ENCODE data around the gene PRKCZ.
"Not testable (repeated sequence)": the region's sequence is repeated elsewhere in the genome, so short reads cannot be mapped to it uniquely, and the experiment has no call there.

PRKCZ gene

DNA sequence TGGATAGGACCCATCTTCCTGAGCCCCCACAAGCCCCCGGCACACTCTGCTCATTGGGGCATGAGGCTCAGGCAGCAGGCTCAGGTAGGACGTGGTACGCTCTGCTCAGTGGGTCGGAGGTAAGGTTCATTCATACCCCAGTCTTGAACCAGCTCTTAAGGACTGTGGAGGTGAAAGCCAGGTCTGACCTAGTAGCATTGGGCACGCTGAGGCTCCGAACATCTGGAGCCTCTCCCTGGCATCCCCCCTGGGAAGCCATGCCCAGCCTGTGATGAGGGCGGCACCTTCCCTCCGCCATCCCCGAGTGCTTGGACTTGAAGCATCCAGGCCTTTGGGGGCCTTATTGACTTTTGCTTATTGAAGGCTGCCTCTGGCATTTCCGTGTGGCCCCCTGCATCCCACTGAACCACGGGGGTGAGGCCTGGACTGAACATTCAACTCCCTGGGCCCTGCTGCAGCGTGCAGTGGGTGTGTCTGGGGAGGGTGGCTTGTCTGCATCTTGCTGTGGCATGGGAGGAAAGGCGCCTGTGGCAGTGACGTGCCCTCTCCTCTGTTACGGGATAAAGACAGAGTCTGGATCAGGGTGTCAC, 94.4 kb downstream of the PRKCZ start:
- H3K27me3 Mint-ChIP-seq: no peaks in the 10 kb centered on the region
- no peak overlapping the region for H3K27ac Mint-ChIP-seq
- H3K4me1 Mint-ChIP-seq: peaks cover 43% of the 10 kb centered on the region

DNA sequence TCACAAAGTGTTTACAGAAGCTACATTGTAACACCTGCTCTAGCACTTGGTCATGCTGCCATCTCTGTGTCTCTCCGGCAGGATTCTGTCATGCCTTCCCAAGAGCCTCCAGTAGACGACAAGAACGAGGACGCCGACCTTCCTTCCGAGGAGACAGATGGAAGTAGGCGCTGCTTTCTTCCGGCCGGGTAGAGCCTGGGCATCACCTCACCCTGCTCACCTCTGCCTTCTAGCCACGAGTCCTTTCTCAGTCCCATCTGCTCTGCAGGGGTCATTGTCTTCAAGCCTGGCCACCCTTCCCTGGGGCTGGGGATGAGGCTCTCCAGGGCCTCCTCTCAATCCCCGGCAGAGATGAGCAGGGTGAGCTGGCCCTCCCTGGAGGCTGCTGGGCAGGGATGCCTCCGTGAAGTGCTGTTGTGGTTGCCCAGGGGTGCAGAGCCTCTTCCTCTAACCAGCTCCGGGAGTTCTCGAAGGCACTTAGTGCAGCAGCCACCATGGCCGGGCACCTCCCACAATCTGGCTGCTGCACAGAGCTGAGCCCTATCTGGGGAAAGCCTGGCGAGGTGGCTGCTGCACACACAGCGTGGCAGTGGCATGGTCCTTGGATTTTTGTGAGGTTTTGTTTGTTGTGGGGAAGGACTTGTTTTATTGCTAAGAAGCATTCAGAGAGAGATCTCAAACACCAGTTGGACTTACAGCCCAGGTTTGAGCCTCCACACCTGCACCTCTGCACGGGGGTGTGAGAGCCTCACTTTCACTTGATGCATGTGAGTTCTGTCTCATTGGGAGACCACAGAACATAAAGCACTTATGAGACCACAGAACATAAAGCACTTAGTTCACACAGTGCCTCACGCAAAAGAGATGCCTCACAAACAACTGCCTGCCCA, 96.0 kb downstream of the PRKCZ start:
- peak; percentile 61 for ATAC-seq
- H3K4me1 Mint-ChIP-seq: peaks cover 36% of the 10 kb centered on the region
- no peak overlapping the region for H3K27ac Mint-ChIP-seq
- H3K9me3 Mint-ChIP-seq: no peaks in the 10 kb centered on the region
- DNase-seq: peak in 1 of 2 donors; percentile 31
- H3K27me3 Mint-ChIP-seq: no peaks in the 10 kb centered on the region
- H3K4me3 Mint-ChIP-seq: no peak overlapping the region

More for the DNA sequence above, 94.4 kb downstream of the PRKCZ start:
- no peaks in the 10 kb centered on the region for H3K9me3 Mint-ChIP-seq
- ATAC-seq (no peak), DNase-seq (no peak)
- H3K4me3 Mint-ChIP-seq: no peak overlapping the region

DNA sequence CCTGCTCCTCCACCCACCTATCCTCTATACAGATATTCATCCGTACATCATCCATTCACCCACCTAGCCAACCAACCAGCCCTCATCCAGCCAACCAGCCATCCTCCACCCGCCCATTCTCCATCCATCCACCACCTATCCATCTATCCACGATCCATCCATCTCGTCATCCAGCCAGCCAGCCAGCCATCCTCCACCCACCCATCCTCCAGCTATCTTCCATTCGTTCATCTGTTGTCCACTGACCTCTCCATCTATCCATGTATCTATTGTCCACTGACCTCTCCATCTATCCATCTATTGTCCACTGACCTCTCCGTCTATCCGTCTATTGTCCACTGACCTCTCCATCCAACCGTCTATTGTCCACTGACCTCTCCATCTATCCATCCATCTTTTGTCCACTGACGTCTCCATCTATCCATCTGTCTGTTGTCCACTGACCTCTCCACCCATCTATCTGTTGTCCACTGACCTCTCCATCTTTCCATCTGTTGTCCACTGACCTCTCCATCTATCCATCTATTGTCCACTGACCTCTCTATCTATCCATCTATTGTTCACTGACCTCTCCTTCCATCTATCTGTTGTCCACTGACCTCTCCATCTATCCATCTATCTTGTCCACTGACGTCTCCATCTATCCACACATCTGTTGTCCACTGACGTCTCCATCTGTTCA, 96.8 kb downstream of the PRKCZ start:
- H3K4me3 Mint-ChIP-seq: no peak overlapping the region
- no peaks in the 10 kb centered on the region for H3K27me3 Mint-ChIP-seq
- H3K9me3 Mint-ChIP-seq: no peaks in the 10 kb centered on the region
- DNase-seq (no peak), ATAC-seq (no peak)
- no peak overlapping the region for H3K27ac Mint-ChIP-seq
- peaks cover 37% of the 10 kb centered on the region for H3K4me1 Mint-ChIP-seq

DNA sequence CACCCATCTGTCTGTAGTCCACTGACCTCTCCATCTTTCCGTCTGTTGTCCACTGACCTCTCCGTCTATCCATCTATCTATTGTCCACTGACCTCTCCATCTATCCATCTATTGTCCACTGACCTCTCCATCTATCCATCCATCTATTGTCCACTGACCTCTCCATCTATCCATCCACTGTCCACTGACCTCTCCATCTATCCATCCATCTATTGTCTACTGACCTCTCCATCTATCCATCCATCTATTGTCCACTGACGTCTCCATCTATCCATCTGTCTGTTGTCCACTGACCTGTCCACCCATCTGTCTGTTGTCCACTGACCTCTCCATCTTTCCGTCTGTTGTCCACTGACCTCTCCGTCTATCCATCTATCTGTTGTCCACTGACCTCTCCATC, 97.7 kb downstream of the PRKCZ start:
- H3K4me1 Mint-ChIP-seq: peaks cover 36% of the 10 kb centered on the region
- not testable (repeated sequence) for ATAC-seq, H3K27me3 Mint-ChIP-seq, H3K9me3 Mint-ChIP-seq, H3K27ac Mint-ChIP-seq, H3K4me3 Mint-ChIP-seq, DNase-seq

DNA sequence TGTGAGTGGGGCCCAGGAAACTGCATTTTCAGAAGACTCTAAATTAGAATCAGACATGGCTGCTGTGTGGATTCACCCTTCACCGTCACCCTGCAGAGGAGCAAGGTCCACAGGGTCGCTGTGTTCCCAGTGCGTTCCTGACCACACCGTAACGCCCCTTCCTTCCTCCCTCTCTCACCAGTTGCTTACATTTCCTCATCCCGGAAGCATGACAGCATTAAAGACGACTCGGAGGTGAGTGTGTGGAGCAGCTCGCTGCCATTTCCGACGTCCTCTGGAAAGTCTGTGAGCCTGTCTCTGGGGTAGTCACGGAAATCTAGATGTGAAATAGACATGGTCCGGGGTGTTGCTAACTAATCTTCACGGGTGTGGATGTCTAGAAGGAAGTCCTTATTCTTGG, 98.5 kb downstream of the PRKCZ start:
- Mint-ChIP-seq H3K4me3 (no peak overlapping the region), H3K9me3 (no peaks in the 10 kb centered on the region), H3K27me3 (no peaks in the 10 kb centered on the region), H3K4me1 (peaks cover 39% of the 10 kb centered on the region), H3K27ac (no peak overlapping the region)
- peak; percentile 82 for ATAC-seq
- DNase-seq: peak; percentile 34 to 61

DNA sequence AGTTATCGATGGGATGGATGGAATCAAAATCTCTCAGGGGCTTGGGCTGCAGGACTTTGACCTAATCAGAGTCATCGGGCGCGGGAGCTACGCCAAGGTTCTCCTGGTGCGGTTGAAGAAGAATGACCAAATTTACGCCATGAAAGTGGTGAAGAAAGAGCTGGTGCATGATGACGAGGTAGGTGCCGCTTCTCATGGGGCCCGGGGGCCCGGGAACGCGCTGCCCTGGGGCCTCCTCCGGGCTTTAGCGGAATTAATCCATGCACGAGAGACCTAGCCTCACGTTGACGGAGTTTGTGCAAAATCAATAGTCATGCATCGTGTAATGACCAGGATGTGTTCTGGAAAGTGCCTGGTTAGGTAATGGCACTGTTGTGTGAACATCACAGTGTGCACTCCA, 100.6 kb downstream of the PRKCZ start:
- peak overlapping the region in 1 of 2 donors; percentile 1 for H3K4me3 Mint-ChIP-seq
- H3K27ac Mint-ChIP-seq: no peak overlapping the region
- peaks cover 32% of the 10 kb centered on the region for H3K4me1 Mint-ChIP-seq
- no peaks in the 10 kb centered on the region for H3K27me3 Mint-ChIP-seq
- H3K9me3 Mint-ChIP-seq: peaks cover 8 to 11% of the 10 kb centered on the region in 2 donors
- no peak for DNase-seq
- ATAC-seq: no peak

DNA sequence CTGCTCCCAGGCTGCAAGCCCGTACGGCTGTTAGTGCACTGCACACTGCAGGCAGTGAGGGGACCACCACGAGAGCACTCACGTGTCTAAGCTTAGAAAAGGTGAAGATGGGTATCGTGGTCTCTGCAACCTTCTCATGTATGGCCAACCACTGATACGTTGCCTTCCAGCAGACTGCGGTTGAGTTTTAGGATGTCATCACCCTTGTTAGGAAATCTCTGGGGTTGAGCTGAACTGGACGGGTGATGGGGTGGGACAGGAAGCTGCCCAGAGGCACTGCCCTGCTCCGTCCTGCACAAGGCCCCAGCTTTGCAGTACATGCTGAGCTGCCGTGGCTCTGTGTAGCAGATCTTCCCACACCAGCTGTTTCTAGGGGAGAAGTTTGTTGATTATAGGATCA, 101.0 kb downstream of the PRKCZ start:
- no peak for DNase-seq
- H3K27me3 Mint-ChIP-seq: no peaks in the 10 kb centered on the region
- H3K4me1 Mint-ChIP-seq: peaks cover 32% of the 10 kb centered on the region
- H3K4me3 Mint-ChIP-seq: no peak overlapping the region
- H3K9me3 Mint-ChIP-seq: peaks cover 8 to 11% of the 10 kb centered on the region in 2 donors
- H3K27ac Mint-ChIP-seq: no peak overlapping the region
- ATAC-seq: no peak

DNA sequence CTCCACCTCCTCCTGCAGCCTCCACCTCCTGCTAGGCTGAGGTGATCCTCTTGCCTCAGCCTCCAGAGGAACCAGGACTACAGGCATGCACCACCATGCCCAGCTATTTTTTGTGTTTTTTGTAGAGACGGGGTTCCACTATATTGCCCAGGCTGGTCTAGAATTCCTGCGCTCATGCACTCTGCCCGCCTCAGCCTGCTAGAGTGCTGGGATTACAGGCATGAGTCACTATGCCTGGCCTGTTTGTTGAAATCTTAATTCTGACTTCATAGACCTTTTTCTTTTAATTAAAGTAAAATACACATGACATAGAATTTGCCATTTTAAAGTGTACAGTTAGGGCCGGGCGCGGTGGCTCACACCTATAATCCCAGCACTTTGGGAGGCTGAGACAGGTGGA, 101.7 kb downstream of the PRKCZ start:
- Mint-ChIP-seq H3K9me3 (peaks cover 8 to 11% of the 10 kb centered on the region in 2 donors), H3K27me3 (no peaks in the 10 kb centered on the region), H3K27ac (no peak overlapping the region), H3K4me1 (peaks cover 32% of the 10 kb centered on the region), H3K4me3 (no peak overlapping the region)
- no peak for DNase-seq
- ATAC-seq: no peak

DNA sequence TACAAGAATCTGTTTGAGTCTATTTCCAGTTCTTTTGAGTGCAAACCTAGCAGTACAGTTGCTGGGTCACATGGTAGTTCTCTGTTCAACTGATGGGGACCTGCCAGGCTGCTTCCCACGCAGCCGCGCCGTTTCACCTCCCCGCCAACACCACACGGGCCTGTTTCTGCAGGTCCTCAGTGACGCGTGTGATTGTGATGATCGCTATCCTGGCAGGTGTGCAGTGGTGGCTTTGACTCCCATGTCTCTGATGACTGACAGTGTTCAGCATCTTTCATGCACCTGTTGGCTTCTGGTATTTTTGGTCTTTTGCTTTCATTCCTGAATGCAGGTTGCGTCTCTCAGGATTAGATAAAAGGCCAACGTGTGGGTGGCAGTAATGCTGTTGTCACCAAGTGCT, 102.7 kb downstream of the PRKCZ start:
- ATAC-seq: peak; percentile 56
- H3K27ac Mint-ChIP-seq: peak overlapping the region in 1 of 2 donors; percentile 87

DNA sequence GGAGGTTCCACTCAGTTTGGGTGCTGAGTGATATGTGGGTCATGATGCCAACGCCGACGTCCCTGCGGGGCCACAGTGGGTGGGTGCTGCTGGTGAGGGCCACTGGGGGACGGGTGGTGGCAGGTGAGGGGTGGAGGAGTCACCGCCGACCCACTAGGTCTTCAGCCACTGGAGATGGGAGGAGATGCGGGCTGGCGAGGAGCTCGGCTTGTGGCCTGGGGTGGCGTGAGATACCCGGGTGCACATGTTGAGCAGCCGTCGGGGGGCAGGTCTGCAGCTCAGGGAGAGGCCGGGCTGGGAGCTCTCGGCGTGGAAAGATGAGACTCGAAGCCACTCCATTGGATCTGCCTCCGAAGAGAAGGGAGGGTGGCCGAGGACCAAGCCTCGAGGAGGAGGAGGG, 103.8 kb downstream of the PRKCZ start:
- DNase-seq (no peak), ATAC-seq (no peak)
- peaks cover 8 to 11% of the 10 kb centered on the region in 2 donors for H3K9me3 Mint-ChIP-seq
- no peak overlapping the region for H3K27ac Mint-ChIP-seq
- no peaks in the 10 kb centered on the region for H3K27me3 Mint-ChIP-seq
- no peak overlapping the region for H3K4me3 Mint-ChIP-seq
- peaks cover 32% of the 10 kb centered on the region for H3K4me1 Mint-ChIP-seq

More for the DNA sequence above, 102.7 kb downstream of the PRKCZ start:
- peak in 1 of 2 donors; percentile 41 for DNase-seq
- Mint-ChIP-seq H3K4me1 (peaks cover 32% of the 10 kb centered on the region), H3K4me3 (peak overlapping the region; percentile 0 to 61), H3K27me3 (no peaks in the 10 kb centered on the region), H3K9me3 (peaks cover 8 to 11% of the 10 kb centered on the region in 2 donors)

DNA sequence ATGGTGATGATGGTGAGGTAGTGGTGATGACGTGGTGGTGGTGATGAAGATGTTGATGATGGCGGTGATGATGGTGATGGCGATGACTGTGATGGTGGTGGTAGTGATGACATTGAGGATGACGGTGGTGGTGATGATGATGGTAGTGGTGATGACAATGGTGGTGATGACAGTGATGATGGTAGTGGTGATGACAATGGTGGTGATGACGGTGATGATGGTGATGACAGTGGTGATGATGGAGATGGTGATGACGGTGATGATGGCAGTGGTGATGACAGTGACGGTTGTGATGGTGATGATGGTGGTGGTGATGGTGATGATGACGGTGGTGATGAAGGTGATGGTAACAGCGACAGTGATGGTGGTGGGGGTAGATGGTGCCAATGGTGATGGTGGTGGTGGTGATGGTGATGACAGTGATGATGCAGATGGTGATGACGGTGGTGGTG, 105.0 kb downstream of the PRKCZ start:
- H3K4me1 Mint-ChIP-seq: peaks cover 33% of the 10 kb centered on the region
- no peak overlapping the region for H3K27ac Mint-ChIP-seq
- H3K9me3 Mint-ChIP-seq: peaks cover 8 to 11% of the 10 kb centered on the region in 2 donors
- H3K4me3 Mint-ChIP-seq: no peak overlapping the region
- ATAC-seq: no peak
- DNase-seq: no peak
- no peaks in the 10 kb centered on the region for H3K27me3 Mint-ChIP-seq

DNA sequence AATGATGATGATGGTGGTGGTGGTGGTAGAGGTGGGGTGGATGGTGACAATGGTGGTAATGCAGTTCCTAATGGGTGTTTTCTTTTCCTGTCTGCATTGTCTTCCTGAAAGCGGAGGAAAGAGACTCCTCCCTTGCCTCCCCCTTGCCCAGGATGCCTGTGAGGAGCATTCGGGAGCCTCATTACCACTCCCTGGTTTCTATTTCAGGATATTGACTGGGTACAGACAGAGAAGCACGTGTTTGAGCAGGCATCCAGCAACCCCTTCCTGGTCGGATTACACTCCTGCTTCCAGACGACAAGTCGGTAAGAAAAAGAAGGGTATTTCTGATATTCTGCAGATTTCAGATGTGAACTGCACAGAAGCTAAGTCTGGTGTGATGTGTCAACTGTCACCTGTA, 105.6 kb downstream of the PRKCZ start:
- H3K9me3 Mint-ChIP-seq: peaks cover 8 to 11% of the 10 kb centered on the region in 2 donors
- H3K4me1 Mint-ChIP-seq: peaks cover 35% of the 10 kb centered on the region
- no peak overlapping the region for H3K27ac Mint-ChIP-seq
- ATAC-seq (no peak), DNase-seq (no peak)
- H3K27me3 Mint-ChIP-seq: no peaks in the 10 kb centered on the region
- no peak overlapping the region for H3K4me3 Mint-ChIP-seq

DNA sequence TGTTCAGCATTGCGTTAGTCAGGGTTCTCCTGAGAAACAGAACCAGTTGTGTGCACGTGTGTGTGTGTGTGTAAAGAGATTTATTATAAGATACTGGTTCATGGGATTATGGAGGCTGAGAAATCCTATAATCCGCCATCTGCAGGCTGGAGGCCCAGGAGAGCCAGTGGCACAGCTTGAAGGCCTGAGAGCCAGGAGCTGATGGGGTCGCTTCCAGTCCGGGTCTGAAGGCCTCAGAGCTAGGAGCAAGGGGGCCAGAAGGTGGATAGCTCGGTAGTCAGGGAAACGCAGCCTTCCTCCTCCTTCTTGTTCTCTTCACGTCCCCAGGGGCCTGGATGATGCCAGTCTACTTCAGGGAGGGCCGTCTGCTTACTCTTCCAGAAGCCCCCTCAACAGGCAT, 106.7 kb downstream of the PRKCZ start:
- ATAC-seq (no peak), DNase-seq (no peak)
- no peak overlapping the region for H3K27ac Mint-ChIP-seq
- H3K4me1 Mint-ChIP-seq: peaks cover 36% of the 10 kb centered on the region
- H3K9me3 Mint-ChIP-seq: peaks cover 8 to 11% of the 10 kb centered on the region in 2 donors
- no peaks in the 10 kb centered on the region for H3K27me3 Mint-ChIP-seq
- no peak overlapping the region for H3K4me3 Mint-ChIP-seq

DNA sequence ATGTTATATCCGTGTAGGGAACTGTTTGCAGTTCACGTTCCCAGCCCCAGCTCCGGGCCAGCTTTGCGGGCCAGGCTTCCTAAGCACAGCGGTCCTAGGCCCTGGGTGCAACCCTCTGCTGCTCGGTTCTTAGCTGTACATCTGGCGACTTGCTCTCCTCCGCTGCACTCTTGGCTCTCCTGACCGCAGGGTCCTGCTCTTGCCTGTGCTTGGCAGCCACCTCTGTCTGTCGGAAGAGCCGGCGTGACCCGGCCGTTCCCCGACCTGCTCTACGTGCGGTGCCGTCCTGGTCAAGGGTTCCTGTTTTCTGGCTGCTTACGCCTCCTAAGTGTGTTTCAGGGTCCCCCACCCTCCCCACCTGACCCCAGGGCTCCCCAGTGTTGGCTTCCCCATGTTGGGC, 107.6 kb downstream of the PRKCZ start:
- DNase-seq (no peak), ATAC-seq (no peak)
- Mint-ChIP-seq H3K27me3 (no peaks in the 10 kb centered on the region), H3K27ac (no peak overlapping the region), H3K9me3 (peaks cover 8 to 11% of the 10 kb centered on the region in 2 donors), H3K4me1 (peaks cover 40% of the 10 kb centered on the region), H3K4me3 (no peak overlapping the region)

DNA sequence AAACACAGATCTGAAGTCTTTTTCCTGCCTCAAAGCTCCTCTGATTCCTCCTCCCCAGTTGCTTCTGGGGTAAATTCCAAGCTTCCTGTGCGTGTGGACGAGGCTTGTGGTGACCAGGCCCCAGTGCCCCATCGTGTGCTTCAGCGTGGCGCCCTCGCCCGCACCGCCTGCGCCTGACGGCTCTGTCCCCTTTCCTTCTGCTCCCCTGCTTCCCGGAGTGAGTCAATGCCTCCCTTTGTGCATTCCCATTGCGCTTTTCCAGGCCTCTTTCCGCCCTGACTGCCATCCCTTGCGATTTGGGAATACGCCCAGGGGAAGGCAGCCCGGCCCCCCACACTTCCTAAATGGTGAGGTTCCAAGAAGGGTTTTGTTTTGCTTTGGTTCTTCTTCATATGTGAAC, 108.1 kb downstream of the PRKCZ start:
- Mint-ChIP-seq H3K27ac (peak overlapping the region in 1 of 2 donors; percentile 86), H3K4me1 (peaks cover 40% of the 10 kb centered on the region), H3K27me3 (no peaks in the 10 kb centered on the region)

DNA sequence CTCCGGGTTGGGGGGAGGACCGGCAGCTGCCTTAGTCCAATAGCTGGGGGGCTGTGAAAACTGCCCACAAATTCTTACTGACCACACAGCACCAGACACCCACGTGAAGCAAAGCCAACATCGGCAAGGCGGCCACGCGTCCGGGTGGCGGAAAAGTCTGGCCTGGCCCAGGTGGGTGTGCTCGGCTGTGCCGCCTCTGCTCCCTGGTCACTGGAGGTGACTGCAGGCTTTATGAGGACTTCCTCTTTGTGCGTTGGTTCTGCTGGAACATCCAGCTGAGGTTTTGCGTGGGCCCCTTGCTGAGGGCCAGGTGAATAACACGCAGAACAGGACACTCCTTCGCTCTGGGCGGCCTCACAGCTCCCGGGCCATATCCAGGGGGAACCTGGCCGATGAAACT, 108.9 kb downstream of the PRKCZ start:
- Mint-ChIP-seq H3K9me3 (peaks cover 8 to 11% of the 10 kb centered on the region in 2 donors), H3K4me1 (peaks cover 33% of the 10 kb centered on the region), H3K27me3 (no peaks in the 10 kb centered on the region), H3K4me3 (no peak overlapping the region), H3K27ac (no peak overlapping the region)
- DNase-seq: no peak
- ATAC-seq: no peak

More for the DNA sequence above, 108.1 kb downstream of the PRKCZ start:
- no peak for DNase-seq
- ATAC-seq: no peak
- no peak overlapping the region for H3K4me3 Mint-ChIP-seq
- peaks cover 8 to 11% of the 10 kb centered on the region in 2 donors for H3K9me3 Mint-ChIP-seq

Measured in stimulated activated naive CD8-positive, alpha-beta T cell treated with anti-CD3 and anti-CD28 coated beads, Interleukin-15, amount 100 ng/mL, for 72 hours (primary cell).